ENCODE data around the gene ALS2. TPM values are rescaled to one million over a fixed set of nuclear protein-coding genes. Genes with fewer than 3 reads are reported as not detected.

ALS2 gene
- total and polyA plus RNA-seq, 2 experiments from 2014 or later, result 10.7 to 34.9 TPM

- no peaks in the 10 kb centered on the region for H3K4me1 ChIP-seq (ENCODE audit: insufficient read depth)
- no peak overlapping the region for H2AFZ ChIP-seq
- no peak for DNase-seq (ENCODE audit: low spot score)
- no peaks in the 10 kb centered on the region for H3K27me3 ChIP-seq
- TF ChIP-seq CTCF (IDR thresholded peaks at IDR 0.05; ENCODE audit: poor library complexity), result no peak
- no peak for TF ChIP-seq EZH2 (IDR thresholded peaks at IDR 0.05; ENCODE audit: borderline replicate concordance)
- TF ChIP-seq EZH2phosphoT487 (IDR thresholded peaks at IDR 0.05; ENCODE audit: low read depth, severe bottlenecking, unreplicated experiment), result no peak
- no peaks in the 10 kb centered on the region for H3K79me2 ChIP-seq
- H3K4me3 ChIP-seq, result no peak overlapping the region
- H3K4me2 ChIP-seq, result no peak overlapping the region
- H3K36me3 ChIP-seq (replicated peaks; ENCODE audit: insufficient read depth, low read depth), result no peaks in the 10 kb centered on the region
- H3K9me3 ChIP-seq (ENCODE audit: low read depth), result no peaks in the 10 kb centered on the region
- H3K9me2 ChIP-seq (replicated peaks; ENCODE audit: insufficient read depth), result no peaks in the 10 kb centered on the region
- no peaks in the 10 kb centered on the region for H4K20me1 ChIP-seq (ENCODE audit: insufficient read depth, poor library complexity, severe bottlenecking)
- no peak overlapping the region for H3K27ac ChIP-seq
- WGBS (ENCODE audit: low lambda C conversion rate, missing lambda C conversion rate), result 74% methylated on average over 5 of the region's 5 CpGs
Measured at GRCh38 chr2:201709747-201710146, 71.0 kb downstream of the ALS2 start.

- H3K4me2 ChIP-seq, result no peak overlapping the region
- no peaks in the 10 kb centered on the region for H3K9me3 ChIP-seq (ENCODE audit: low read depth)
- no peak for DNase-seq (ENCODE audit: low spot score)
- H3K79me2 ChIP-seq, result no peaks in the 10 kb centered on the region
- no peak overlapping the region for H3K27ac ChIP-seq
- no peak overlapping the region for H2AFZ ChIP-seq
- H3K9me2 ChIP-seq (replicated peaks; ENCODE audit: insufficient read depth), result no peaks in the 10 kb centered on the region
- H3K36me3 ChIP-seq (replicated peaks; ENCODE audit: insufficient read depth, low read depth), result no peaks in the 10 kb centered on the region
- no peaks in the 10 kb centered on the region for H4K20me1 ChIP-seq (ENCODE audit: insufficient read depth, poor library complexity, severe bottlenecking)
- H3K27me3 ChIP-seq, result no peaks in the 10 kb centered on the region
- no peak overlapping the region for H3K4me3 ChIP-seq
- no peaks in the 10 kb centered on the region for H3K4me1 ChIP-seq (ENCODE audit: insufficient read depth)
- no peak for TF ChIP-seq EZH2 (IDR thresholded peaks at IDR 0.05; ENCODE audit: borderline replicate concordance)
- 57% methylated on average over 2 of the region's 2 CpGs for WGBS (ENCODE audit: low lambda C conversion rate, missing lambda C conversion rate)
Measured at GRCh38 chr2:201709049-201709448, 71.7 kb downstream of the ALS2 start.

- H3K4me1 ChIP-seq (ENCODE audit: insufficient read depth), result no peaks in the 10 kb centered on the region
- H3K27ac ChIP-seq, result no peak overlapping the region
- no peaks in the 10 kb centered on the region for H3K9me3 ChIP-seq (ENCODE audit: low read depth)
- no peaks in the 10 kb centered on the region for H3K36me3 ChIP-seq (replicated peaks; ENCODE audit: insufficient read depth, low read depth)
- WGBS (ENCODE audit: low lambda C conversion rate, missing lambda C conversion rate), result 88% methylated on average over 3 of the region's 3 CpGs
- H3K4me2 ChIP-seq, result no peak overlapping the region
- H2AFZ ChIP-seq, result no peak overlapping the region
- no peaks in the 10 kb centered on the region for H3K79me2 ChIP-seq
- DNase-seq (ENCODE audit: low spot score), result no peak
- TF ChIP-seq EZH2 (IDR thresholded peaks at IDR 0.05; ENCODE audit: borderline replicate concordance) (no peak), EZH2phosphoT487 (IDR thresholded peaks at IDR 0.05; ENCODE audit: low read depth, severe bottlenecking, unreplicated experiment) (no peak), CTCF (IDR thresholded peaks at IDR 0.05; ENCODE audit: poor library complexity) (peak; percentile 15)
- H3K9me2 ChIP-seq (replicated peaks; ENCODE audit: insufficient read depth), result no peaks in the 10 kb centered on the region
- H3K4me3 ChIP-seq, result no peak overlapping the region
- H3K27me3 ChIP-seq, result no peaks in the 10 kb centered on the region
- H4K20me1 ChIP-seq (ENCODE audit: insufficient read depth, poor library complexity, severe bottlenecking), result no peaks in the 10 kb centered on the region
Measured at GRCh38 chr2:201707753-201708152, 73.0 kb downstream of the ALS2 start.

- no peaks in the 10 kb centered on the region for H3K9me2 ChIP-seq (replicated peaks; ENCODE audit: insufficient read depth)
- H3K9me3 ChIP-seq (ENCODE audit: low read depth), result no peaks in the 10 kb centered on the region
- H4K20me1 ChIP-seq (ENCODE audit: insufficient read depth, poor library complexity, severe bottlenecking), result no peaks in the 10 kb centered on the region
- H3K36me3 ChIP-seq (replicated peaks; ENCODE audit: insufficient read depth, low read depth), result no peaks in the 10 kb centered on the region
- 100% methylated on average over 1 of the region's 1 CpG for WGBS (ENCODE audit: low lambda C conversion rate, missing lambda C conversion rate)
- H3K27me3 ChIP-seq, result no peaks in the 10 kb centered on the region
- no peak overlapping the region for H3K4me2 ChIP-seq
- DNase-seq (ENCODE audit: low spot score), result no peak
- H3K4me3 ChIP-seq, result no peak overlapping the region
- no peak overlapping the region for H2AFZ ChIP-seq
- no peak overlapping the region for H3K27ac ChIP-seq
- H3K79me2 ChIP-seq, result no peaks in the 10 kb centered on the region
- TF ChIP-seq CTCF (IDR thresholded peaks at IDR 0.05; ENCODE audit: poor library complexity), result no peak
- TF ChIP-seq EZH2 (IDR thresholded peaks at IDR 0.05; ENCODE audit: borderline replicate concordance), result no peak
- no peak for TF ChIP-seq EZH2phosphoT487 (IDR thresholded peaks at IDR 0.05; ENCODE audit: low read depth, severe bottlenecking, unreplicated experiment)
- H3K4me1 ChIP-seq (ENCODE audit: insufficient read depth), result no peaks in the 10 kb centered on the region
Measured at GRCh38 chr2:201707142-201707541, 73.6 kb downstream of the ALS2 start.
